ENCODE results near the gene FAM133A. TPM values are rescaled to one million over a fixed set of nuclear protein-coding genes. Genes with fewer than 3 reads are reported as not detected.

Gene FAM133A
- total RNA-seq, 1 experiment from 2014 or later, result not detected

DNA sequence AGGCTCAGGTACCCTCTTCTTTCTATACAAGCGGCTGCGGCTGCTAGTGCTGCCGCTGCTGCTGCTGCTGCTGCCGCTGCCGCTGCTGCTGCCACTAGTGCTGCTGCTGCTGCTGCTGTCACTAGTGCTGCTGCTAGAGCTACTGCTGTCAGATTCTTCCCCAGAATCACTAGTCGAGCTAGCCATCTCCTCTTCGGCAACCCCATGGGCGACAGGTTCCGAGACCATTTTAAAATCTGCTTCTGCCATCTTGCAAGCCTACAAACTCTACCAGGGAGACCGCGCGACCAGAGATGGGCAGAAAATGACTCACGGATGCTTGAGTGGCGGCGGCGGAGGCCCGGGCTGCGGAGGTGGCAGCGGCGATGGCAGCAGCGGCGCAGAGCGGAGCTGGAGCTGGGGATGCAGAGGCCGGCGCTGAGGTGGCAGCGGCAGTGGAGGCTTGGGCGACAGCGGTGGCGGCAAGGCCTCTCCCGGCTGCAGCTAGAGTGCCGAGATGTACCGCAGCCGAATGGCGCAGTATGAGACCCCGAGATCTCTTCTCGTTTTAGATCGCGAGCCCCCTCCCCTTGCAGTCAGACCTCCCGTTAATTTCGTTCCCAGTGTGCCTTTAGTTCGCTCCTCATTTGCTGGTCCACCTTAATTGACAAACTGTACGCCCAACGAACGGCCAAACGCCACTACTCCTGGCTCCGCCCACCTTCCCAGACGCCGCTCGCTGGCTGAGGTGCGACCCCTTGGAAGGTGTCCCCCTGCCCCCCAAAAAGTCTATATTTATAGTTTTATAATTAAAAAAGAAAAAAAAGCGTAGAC, 744 bp upstream of the FAM133A start, which contains the start of gene NAP1L3:
TSS of gene NAP1L3 (minus strand) at position 523 of the 813 bp plus-strand sequence. CDS start at position 249, 274 bp downstream.
- Mint-ChIP-seq H3K4me1 (ENCODE audit: insufficient read depth, unreplicated experiment) (no peaks in the 10 kb centered on the region), H3K36me3 (ENCODE audit: insufficient read depth, unreplicated experiment) (no peaks in the 10 kb centered on the region), H3K27ac (ENCODE audit: low read depth, unreplicated experiment) (no peak within 1 kb of the TSS), H3K27me3 (ENCODE audit: insufficient read depth, unreplicated experiment) (peaks cover 35% of the 10 kb centered on the region), H3K9me3 (ENCODE audit: unreplicated experiment) (no peaks in the 10 kb centered on the region), H3K4me3 (ENCODE audit: unreplicated experiment) (peak within 1 kb of the TSS; percentile 28)
- no TSS peak for BruUV-seq (replicated peaks)
- TF ChIP-seq CTCF (IDR thresholded peaks at IDR 0.05; ENCODE audit: unreplicated experiment), result no peak
- CTCF ChIA-PET, result no interaction called here
- POLR2A ChIA-PET, result interaction anchor here (2.1 kb wide), 1 partner anchor 11 kb away, joined by 6 read pairs; no protein-coding TSS in a partner anchor
- intact Hi-C loops (cut with micrococcal nuclease), result no loop called here
- DNase-seq (ENCODE audit: unreplicated experiment), result no peak

DNA sequence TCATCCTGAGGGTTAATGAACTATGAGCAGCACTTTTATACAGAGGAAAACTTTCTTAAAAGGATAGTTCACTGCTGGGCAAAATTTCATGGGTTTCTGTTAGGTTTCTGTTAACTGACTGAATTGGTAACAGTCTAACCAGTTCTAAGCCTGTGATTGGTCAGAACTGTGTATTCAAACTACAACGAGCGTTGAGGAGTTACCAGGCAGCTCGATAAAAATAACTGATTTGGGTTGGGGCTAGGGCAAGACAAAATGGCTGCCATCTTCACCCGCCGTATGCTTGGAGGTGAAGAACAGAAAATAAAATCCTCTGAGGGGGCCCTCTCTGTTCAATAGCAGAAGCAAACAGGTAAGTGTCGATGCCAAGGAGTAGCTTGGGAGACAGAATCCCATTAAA, 22.0 kb downstream of the FAM133A start:
- Mint-ChIP-seq H3K27ac (ENCODE audit: low read depth, unreplicated experiment) (no peak overlapping the region), H3K9me3 (ENCODE audit: unreplicated experiment) (no peaks in the 10 kb centered on the region), H3K4me3 (ENCODE audit: unreplicated experiment) (no peak overlapping the region), H3K36me3 (ENCODE audit: insufficient read depth, unreplicated experiment) (no peaks in the 10 kb centered on the region), H3K4me1 (ENCODE audit: insufficient read depth, unreplicated experiment) (no peaks in the 10 kb centered on the region), H3K27me3 (ENCODE audit: insufficient read depth, unreplicated experiment) (peaks cover 38% of the 10 kb centered on the region)
- CTCF ChIA-PET, result interaction anchor here (0.6 kb wide), 2 partner anchors 72 to 1013 kb away, joined by 5 to 6 read pairs; no protein-coding TSS in a partner anchor
- BruUV-seq (replicated peaks), result no TSS peak
- intact Hi-C loops (cut with micrococcal nuclease), result no loop called here
- DNase-seq (ENCODE audit: unreplicated experiment), result no peak
- POLR2A ChIA-PET, result no interaction called here
- TF ChIP-seq CTCF (IDR thresholded peaks at IDR 0.05; ENCODE audit: unreplicated experiment), result no peak

- ChIA-PET POLR2A (no interaction called here), CTCF (interaction anchor here (0.5 to 0.6 kb wide), 2 partner anchors 404 to 887 kb away, joined by 3 read pairs; no protein-coding TSS in a partner anchor)
- no peak overlapping the region for H3K27ac Mint-ChIP-seq (ENCODE audit: low read depth, unreplicated experiment)
- H3K4me1 Mint-ChIP-seq (ENCODE audit: insufficient read depth, unreplicated experiment), result no peaks in the 10 kb centered on the region
- no TSS peak for BruUV-seq (replicated peaks)
- no peak for DNase-seq (ENCODE audit: unreplicated experiment)
- peaks cover 6% of the 10 kb centered on the region for H3K9me3 Mint-ChIP-seq (ENCODE audit: unreplicated experiment)
- no peak for TF ChIP-seq CTCF (IDR thresholded peaks at IDR 0.05; ENCODE audit: unreplicated experiment)
- intact Hi-C loops (cut with micrococcal nuclease), result no loop called here
- H3K36me3 Mint-ChIP-seq (ENCODE audit: insufficient read depth, unreplicated experiment), result no peaks in the 10 kb centered on the region
- H3K27me3 Mint-ChIP-seq (ENCODE audit: insufficient read depth, unreplicated experiment), result peaks cover 48% of the 10 kb centered on the region
- H3K4me3 Mint-ChIP-seq (ENCODE audit: unreplicated experiment), result no peak overlapping the region
These were observed 29.7 kb downstream of the FAM133A start for GRCh38 chrX:93703701-93704100.

- peaks cover 80% of the 10 kb centered on the region for H3K27me3 Mint-ChIP-seq (ENCODE audit: insufficient read depth, unreplicated experiment)
- no peak for DNase-seq (ENCODE audit: unreplicated experiment)
- H3K9me3 Mint-ChIP-seq (ENCODE audit: unreplicated experiment), result peaks cover 6% of the 10 kb centered on the region
- TF ChIP-seq CTCF (IDR thresholded peaks at IDR 0.05; ENCODE audit: unreplicated experiment), result no peak
- ChIA-PET POLR2A (no interaction called here), CTCF (no interaction called here)
- H3K27ac Mint-ChIP-seq (ENCODE audit: low read depth, unreplicated experiment), result no peak overlapping the region
- no TSS peak for BruUV-seq (replicated peaks)
- H3K4me3 Mint-ChIP-seq (ENCODE audit: unreplicated experiment), result no peak overlapping the region
- no peaks in the 10 kb centered on the region for H3K36me3 Mint-ChIP-seq (ENCODE audit: insufficient read depth, unreplicated experiment)
- no peaks in the 10 kb centered on the region for H3K4me1 Mint-ChIP-seq (ENCODE audit: insufficient read depth, unreplicated experiment)
- intact Hi-C loops (cut with micrococcal nuclease), result no loop called here
These were observed 37.1 kb downstream of the FAM133A start for GRCh38 chrX:93711076-93711475.
